Activated naive CD4-positive, alpha-beta T cell treated with anti-CD3 and anti-CD28 coated beads, Interleukin-2, amount 50 U/mL, for 72 hours (primary cell): ENCODE results near the gene SLC12A7. TPM values are rescaled to one million over a fixed set of nuclear protein-coding genes. Genes with fewer than 3 reads are reported as not detected.
"Not testable (repeated sequence)": the region's sequence is repeated elsewhere in the genome, so short reads cannot be mapped to it uniquely, and the experiment has no call there.

ENCODE experiments used
- ATAC-seq, 2 donors: fragments of 150-1000 bp; cut with Tn5 transposase; 2 replicates each; pipeline ENCODE4 v1.10.0; 2021; ENCODE audit warnings: mild to moderate bottlenecking in 2 of 2, moderate library complexity in 2 of 2
- DNase-seq, 2 donors: peaks; one replicate each; pipeline ENCODE4 v3.0.0; 2021 to 2022; ENCODE audit warnings: low spot score in 2 of 2
- H3K27ac Mint-ChIP-seq, 2 donors: one replicate each; pipeline ENCODE4 v1.8.0; 2022; ENCODE audit warnings: mild to moderate bottlenecking in 2 of 2, mixed read lengths in 2 of 2
- H3K36me3 Mint-ChIP-seq, 2 donors: one replicate each; pipeline ENCODE4 v1.8.0; 2022; ENCODE audit warnings: mixed read lengths in 2 of 2
- H3K9me3 Mint-ChIP-seq, 2 donors: one replicate each; pipeline ENCODE4 v1.8.0; 2022; ENCODE audit warnings: mixed read lengths in 2 of 2
- total RNA-seq, 2 donors: library from RNA; stranded (reverse); gene quantifications; one replicate each; pipeline ENCODE4 v1.2.3, GENCODE V29; 2022

SLC12A7 gene
- 10 to 100 TPM; 19.5 to 74.7 TPM for total RNA-seq

DNA sequence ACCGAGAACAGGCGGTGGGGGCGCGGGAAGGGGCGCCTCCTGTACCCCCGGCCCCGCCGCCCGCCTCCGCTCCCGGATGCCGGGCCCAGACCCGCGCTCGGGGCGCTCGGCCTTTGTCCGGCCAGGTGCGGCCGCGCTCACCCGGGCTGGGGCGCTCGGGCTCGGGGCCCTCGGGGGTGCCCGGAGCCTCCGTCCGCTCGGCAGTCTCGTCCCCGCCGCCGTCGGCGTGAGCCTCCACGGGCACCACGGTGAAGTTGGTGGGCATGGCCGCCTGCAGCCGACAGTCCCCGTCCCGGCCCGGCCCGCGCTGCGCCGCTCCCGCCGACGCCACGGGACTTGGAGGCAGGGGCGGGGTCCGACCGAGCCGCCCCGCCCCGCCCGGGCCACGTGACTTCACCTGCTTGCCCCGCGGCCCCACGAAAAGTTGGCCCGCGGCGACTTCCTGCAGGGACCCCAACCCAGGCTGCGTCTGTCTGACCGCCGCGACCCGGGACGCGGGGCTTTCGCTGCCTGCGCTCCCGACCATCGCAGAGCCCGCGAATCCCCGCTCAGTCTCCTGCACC, at the start of gene SLC12A7:
SLC12A7 (minus strand) TSS at position 337 of the 563 bp plus-strand sequence; CDS start at position 265, 72 bp downstream.
- Mint-ChIP-seq H3K36me3 (no peaks in the 10 kb centered on the region), H3K9me3 (no peaks in the 10 kb centered on the region), H3K27ac (peak within 1 kb of the TSS; percentile 89 to 95)
- ATAC-seq = peak; percentile 79 to 87
- peak; percentile 72 to 75 for DNase-seq

DNA sequence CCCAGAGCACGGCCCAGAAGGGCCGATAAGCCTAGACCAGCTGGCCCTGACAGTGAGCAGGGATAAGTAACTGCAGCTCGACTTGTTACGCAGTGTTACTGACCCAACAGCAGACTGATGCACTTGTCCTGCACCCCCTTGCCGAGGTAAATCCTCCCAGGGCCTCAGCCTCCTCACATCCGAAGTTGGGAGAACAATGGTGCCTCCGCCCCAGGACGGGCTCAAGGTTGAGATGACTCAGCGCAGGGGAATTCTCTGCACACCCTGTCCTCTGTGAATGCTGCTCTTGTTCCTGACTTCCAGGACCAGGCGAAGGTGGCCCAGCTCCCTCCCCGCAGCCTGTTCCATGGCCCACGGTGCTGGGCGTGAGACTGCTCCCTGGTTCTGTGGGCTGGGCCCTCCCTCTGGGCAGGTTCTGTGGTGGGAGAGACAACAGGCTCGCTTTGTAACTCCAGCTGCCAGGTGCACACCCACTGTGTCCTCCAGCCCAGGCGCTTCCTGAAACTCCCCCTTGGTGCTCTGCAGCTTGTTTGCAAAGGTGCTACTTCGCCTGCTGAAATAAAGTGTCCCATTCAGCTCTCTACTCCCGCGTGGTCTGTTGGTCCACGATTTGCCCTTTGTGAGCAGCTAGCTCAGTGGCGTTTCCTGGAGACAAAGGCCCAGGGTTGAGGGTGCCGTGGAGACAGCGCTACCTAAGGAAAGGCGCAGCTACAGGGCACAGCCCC, 49.4 kb upstream of the SLC12A7 start:
- no peak for ATAC-seq
- DNase-seq = no peak
- Mint-ChIP-seq H3K36me3 (peaks cover 0 to 12% of the 10 kb centered on the region in 2 donors), H3K9me3 (peaks cover 0 to 9% of the 10 kb centered on the region in 2 donors), H3K27ac (no peak overlapping the region)

DNA sequence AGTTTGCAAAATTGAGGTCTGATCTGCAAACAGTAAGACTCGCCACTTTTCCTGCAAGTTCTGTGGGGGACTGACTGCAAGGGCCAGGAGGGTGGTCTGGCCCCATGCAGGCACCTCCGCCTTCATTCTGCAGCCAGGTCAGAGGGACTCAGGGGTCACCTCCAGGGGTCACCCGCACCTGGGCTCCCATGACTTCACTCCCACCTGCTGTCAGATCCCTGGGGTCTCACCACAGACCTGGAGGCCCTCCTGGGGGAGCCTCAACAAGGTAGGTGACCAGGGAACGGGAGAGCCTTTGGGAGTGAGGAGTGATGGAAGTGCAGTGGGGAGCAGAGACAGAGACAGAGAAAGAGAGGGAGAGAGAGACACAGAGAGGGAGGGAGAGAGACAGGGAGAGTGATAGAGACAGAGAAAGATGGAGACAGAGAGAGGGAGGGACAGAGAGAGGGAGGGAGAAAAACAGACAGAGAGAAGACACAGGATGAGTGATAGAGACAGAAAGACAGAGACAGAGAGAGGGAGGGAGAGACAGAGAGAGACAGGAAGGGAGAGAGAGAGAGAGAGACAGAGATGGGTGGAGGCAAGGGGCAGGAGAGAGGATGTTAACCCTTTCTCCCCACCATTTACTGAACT, 48.0 kb upstream of the SLC12A7 start:
- H3K27ac Mint-ChIP-seq = no peak overlapping the region
- no peak for DNase-seq
- peaks cover 0 to 9% of the 10 kb centered on the region in 2 donors for H3K9me3 Mint-ChIP-seq
- no peak for ATAC-seq
- peaks cover 0 to 12% of the 10 kb centered on the region in 2 donors for H3K36me3 Mint-ChIP-seq

DNA sequence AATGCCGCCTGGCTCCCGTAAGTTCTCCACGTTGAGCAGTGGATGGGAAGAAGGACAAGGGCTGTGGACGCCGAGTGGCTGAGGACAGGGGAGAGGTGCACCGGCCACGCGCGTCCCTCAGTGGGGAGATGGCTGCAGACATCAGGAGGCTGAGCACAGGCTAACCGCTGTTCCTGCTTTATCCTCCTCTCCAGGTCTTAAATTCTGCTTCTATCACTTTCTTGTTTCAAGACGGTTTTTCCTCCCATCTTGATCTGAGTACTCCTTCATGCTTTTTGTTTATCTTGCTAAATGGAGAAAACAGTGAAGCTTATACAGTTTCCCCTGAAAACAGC, 47.4 kb upstream of the SLC12A7 start:
- Mint-ChIP-seq H3K27ac (no peak overlapping the region), H3K9me3 (peaks cover 0 to 9% of the 10 kb centered on the region in 2 donors), H3K36me3 (peaks cover 0 to 12% of the 10 kb centered on the region in 2 donors)
- DNase-seq (no peak), ATAC-seq (no peak)

- ATAC-seq (no peak), DNase-seq (no peak)
- no peak overlapping the region for H3K27ac Mint-ChIP-seq
- peaks cover 0 to 12% of the 10 kb centered on the region in 2 donors for H3K36me3 Mint-ChIP-seq
- peaks cover 0 to 9% of the 10 kb centered on the region in 2 donors for H3K9me3 Mint-ChIP-seq
Measured at GRCh38 chr5:1158647-1159340, 46.9 kb upstream of the SLC12A7 start.

DNA sequence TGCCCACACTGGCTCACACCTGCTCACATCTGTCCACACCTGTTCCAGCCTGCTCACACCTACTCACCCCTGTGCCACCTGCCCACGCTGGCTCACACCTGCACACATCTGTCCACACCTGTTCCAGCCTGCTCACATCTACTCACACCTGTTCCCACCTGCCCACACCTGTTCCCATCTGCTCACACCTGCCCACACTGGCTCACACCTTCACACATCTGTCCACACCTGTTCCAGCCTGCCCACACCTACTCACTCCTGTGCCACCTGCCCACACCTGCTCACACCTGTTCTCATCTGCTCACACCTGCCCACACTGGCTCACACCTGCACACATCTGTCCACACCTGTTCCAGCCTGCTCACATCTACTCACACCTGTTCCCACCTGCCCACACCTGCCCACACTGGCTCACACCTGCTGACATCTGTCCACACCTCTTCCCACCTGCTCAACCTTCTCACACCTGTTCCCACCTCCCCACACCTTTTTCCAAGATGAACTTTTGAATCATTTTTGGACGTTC, 45.7 kb upstream of the SLC12A7 start:
- H3K9me3 Mint-ChIP-seq, DNase-seq, ATAC-seq, H3K27ac Mint-ChIP-seq: not testable (repeated sequence)
- peaks cover 0 to 12% of the 10 kb centered on the region in 2 donors for H3K36me3 Mint-ChIP-seq

GRCh38 chr5:1156754-1157460, 45.0 kb upstream of the SLC12A7 start:
- Mint-ChIP-seq H3K9me3 (peaks cover 0 to 9% of the 10 kb centered on the region in 2 donors), H3K36me3 (peaks cover 0 to 12% of the 10 kb centered on the region in 2 donors), H3K27ac (no peak overlapping the region)
- DNase-seq = no peak
- ATAC-seq = no peak

DNA sequence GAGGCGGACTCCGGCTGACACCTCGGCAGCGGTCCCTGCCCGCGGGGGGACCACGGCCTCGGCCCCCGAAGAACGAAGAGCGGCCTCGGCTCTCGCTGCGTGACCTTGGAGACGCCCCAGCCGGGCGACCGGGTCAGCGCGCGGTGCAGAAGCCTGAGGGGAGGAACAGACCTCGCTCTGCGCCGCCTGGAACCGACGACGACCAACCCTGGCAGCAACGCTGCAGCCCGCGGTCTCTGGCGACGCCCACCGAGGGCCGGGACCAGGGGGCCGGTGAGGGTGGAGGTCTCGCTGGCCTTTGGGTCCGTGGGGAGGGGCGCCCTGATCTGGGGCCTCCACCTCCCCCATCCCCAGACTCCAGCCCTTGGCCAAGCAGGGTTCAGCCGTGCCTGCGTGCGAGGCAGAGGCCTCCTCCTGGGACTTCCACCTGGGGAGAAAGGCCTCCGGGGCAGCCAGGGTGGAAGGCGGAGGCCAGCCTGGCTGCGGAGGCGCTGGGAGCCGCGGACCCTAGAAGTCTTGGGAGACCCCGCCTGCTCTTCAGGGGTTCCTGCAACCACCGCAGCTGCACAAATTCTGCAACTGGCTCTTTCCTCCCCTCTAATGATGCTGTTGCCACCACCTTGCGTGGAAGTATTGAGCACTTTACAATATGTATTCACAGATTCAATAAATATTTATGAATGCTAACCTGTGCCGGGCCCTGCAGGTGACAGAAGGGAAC, 44.3 kb upstream of the SLC12A7 start:
- DNase-seq = no peak
- H3K9me3 Mint-ChIP-seq = peaks cover 0 to 9% of the 10 kb centered on the region in 2 donors
- peaks cover 0 to 12% of the 10 kb centered on the region in 2 donors for H3K36me3 Mint-ChIP-seq
- no peak overlapping the region for H3K27ac Mint-ChIP-seq
- ATAC-seq = peak in 1 of 2 donors; percentile 34

- DNase-seq = no peak
- ATAC-seq = peak in 1 of 2 donors; percentile 26
- Mint-ChIP-seq H3K36me3 (peaks cover 0 to 12% of the 10 kb centered on the region in 2 donors), H3K9me3 (peaks cover 0 to 9% of the 10 kb centered on the region in 2 donors), H3K27ac (no peak overlapping the region)
Measured at GRCh38 chr5:1155191-1156032, 43.5 kb upstream of the SLC12A7 start.

DNA sequence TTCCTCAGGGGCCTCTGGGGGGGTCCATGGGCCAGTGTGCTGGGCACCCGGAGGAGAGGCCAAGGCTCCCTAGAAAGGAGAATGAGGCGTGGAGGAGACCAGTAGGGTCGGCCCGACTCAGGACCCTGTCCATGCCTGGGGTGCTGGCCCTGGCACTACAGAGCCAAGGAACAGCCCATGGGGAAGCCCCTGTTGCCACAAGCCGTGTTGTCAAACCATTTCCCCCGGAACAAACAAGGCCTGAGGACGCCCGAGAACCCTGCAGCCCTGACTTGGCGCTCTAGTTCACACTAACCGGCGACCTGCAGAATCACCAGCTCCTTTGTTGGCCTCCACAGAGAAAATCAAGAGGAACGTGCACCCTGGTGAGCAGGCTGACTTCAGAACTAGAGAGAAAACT, 41.6 kb upstream of the SLC12A7 start:
- ATAC-seq (no peak), DNase-seq (no peak)
- H3K27ac Mint-ChIP-seq = no peak overlapping the region
- H3K9me3 Mint-ChIP-seq = peaks cover 0 to 9% of the 10 kb centered on the region in 2 donors
- peaks cover 0 to 12% of the 10 kb centered on the region in 2 donors for H3K36me3 Mint-ChIP-seq

GRCh38 chr5:1152771-1153282, 41.0 kb upstream of the SLC12A7 start:
- H3K27ac Mint-ChIP-seq = no peak overlapping the region
- ATAC-seq (no peak), DNase-seq (no peak)
- peaks cover 0 to 8% of the 10 kb centered on the region in 2 donors for H3K9me3 Mint-ChIP-seq
- peaks cover 0 to 10% of the 10 kb centered on the region in 2 donors for H3K36me3 Mint-ChIP-seq

DNA sequence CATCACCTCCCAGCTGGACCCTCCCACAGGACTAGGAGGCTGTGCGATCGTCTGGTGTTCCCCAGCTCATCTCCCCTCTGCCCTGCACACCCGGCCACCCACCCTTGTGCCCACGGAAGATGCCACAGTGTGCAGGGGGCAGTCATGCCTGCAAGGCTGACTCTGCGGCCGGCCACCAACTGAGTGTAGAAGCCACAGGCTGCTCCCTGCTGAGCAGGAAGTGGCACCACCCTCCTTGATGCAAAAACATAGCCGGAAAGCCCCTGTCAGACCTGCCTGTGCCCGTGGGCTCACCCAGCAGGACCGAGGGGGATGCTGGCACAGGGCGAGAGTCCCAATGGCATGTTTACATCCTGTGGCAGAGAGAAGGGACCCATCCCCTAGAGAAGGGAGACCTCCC, 40.3 kb upstream of the SLC12A7 start:
- no peak overlapping the region for H3K27ac Mint-ChIP-seq
- H3K36me3 Mint-ChIP-seq = peaks cover 0 to 3% of the 10 kb centered on the region in 2 donors
- DNase-seq = no peak
- ATAC-seq = peak in 1 of 2 donors; percentile 31
- peaks cover 0 to 1% of the 10 kb centered on the region in 2 donors for H3K9me3 Mint-ChIP-seq

- ATAC-seq (no peak), DNase-seq (no peak)
- H3K27ac Mint-ChIP-seq = no peak overlapping the region
- H3K36me3 Mint-ChIP-seq = no peaks in the 10 kb centered on the region
- H3K9me3 Mint-ChIP-seq = no peaks in the 10 kb centered on the region
Measured at GRCh38 chr5:1151316-1151715, 39.5 kb upstream of the SLC12A7 start.

GRCh38 chr5:1150866-1151265, 39.0 kb upstream of the SLC12A7 start:
- Mint-ChIP-seq H3K27ac (no peak overlapping the region), H3K36me3 (no peaks in the 10 kb centered on the region), H3K9me3 (no peaks in the 10 kb centered on the region)
- DNase-seq = no peak
- no peak for ATAC-seq
